CD4-positive, CD25-positive, alpha-beta regulatory T cell (primary cell): Measurements from ENCODE around the gene SF3B6. TPM values are rescaled to one million over a fixed set of nuclear protein-coding genes. Genes with fewer than 3 reads are reported as not detected.
"Not testable (repeated sequence)": the region's sequence is repeated elsewhere in the genome, so short reads cannot be mapped to it uniquely, and the experiment has no call there.

ENCODE experiments used
- ATAC-seq, 2 donors: fragments of 150-1000 bp; cut with Tn5 transposase; one replicate each; pipeline ENCODE4 v1.10.0; 2021; ENCODE audit warnings: low read depth in 2 of 2, moderate number of reproducible peaks in 2 of 2, moderate library complexity in 1 of 2
- DNase-seq, 3 donors: peaks; one replicate each; pipeline versions ENCODE4 v3.0.0 to v3.0.0-alpha.2; 2012 to 2022; ENCODE audit warnings: mixed read lengths in 1 of 3
- H3K27ac ChIP-seq: one replicate; pipeline ENCODE4 v1.7.0; 2013; ENCODE audit warnings: mild to moderate bottlenecking, low read length; ENCODE audit not compliant: insufficient read depth, poor library complexity, severe bottlenecking
- H3K27me3 ChIP-seq: one replicate; pipeline ENCODE4 v1.7.0; 2013; ENCODE audit warnings: low read length; ENCODE audit not compliant: control insufficient read depth, insufficient read depth
- H3K36me3 ChIP-seq: one replicate; pipeline ENCODE4 v1.7.0; 2013; ENCODE audit warnings: mild to moderate bottlenecking, low read length, moderate library complexity; ENCODE audit not compliant: control insufficient read depth, insufficient read depth
- H3K4me1 ChIP-seq: 2 replicates; pipeline ENCODE4 v1.7.0; 2013; ENCODE audit warnings: mild to moderate bottlenecking, low read length; ENCODE audit not compliant: insufficient read depth, control insufficient read depth, poor library complexity, severe bottlenecking
- H3K4me3 ChIP-seq: one replicate; pipeline ENCODE4 v1.7.0; 2013; ENCODE audit warnings: low read depth, mild to moderate bottlenecking, low read length, moderate library complexity
- H3K9me3 ChIP-seq, 2 experiments: 1 replicate in 1 of 2; 2 replicates in 1 of 2; pipeline ENCODE4 v1.7.0; 2013; ENCODE audit warnings: low read length in 2 of 2, mild to moderate bottlenecking in 1 of 2, moderate library complexity in 1 of 2; ENCODE audit not compliant: control insufficient read depth in 2 of 2
- H3K27ac Mint-ChIP-seq, 3 donors: one replicate each; pipeline ENCODE4 v1.8.0; 2020 to 2022; ENCODE audit warnings: mild to moderate bottlenecking in 3 of 3, mixed read lengths in 3 of 3, moderate library complexity in 2 of 3
- H3K27me3 Mint-ChIP-seq: one replicate; pipeline ENCODE4 v1.8.0; 2022; ENCODE audit warnings: mild to moderate bottlenecking, mixed read lengths
- H3K36me3 Mint-ChIP-seq: one replicate; pipeline ENCODE4 v1.8.0; 2020; ENCODE audit warnings: mixed read lengths
- H3K4me1 Mint-ChIP-seq, 4 donors: one replicate each; pipeline ENCODE4 v1.8.0; 2020 to 2022; ENCODE audit warnings: mixed read lengths in 4 of 4, mild to moderate bottlenecking in 1 of 4
- H3K4me3 Mint-ChIP-seq, 4 donors: one replicate each; pipeline ENCODE4 v1.8.0; 2020 to 2022; ENCODE audit warnings: mild to moderate bottlenecking in 4 of 4, mixed read lengths in 4 of 4, moderate library complexity in 3 of 4
- H3K9me3 Mint-ChIP-seq, 7 donors: one replicate each; pipeline ENCODE4 v1.8.0; 2020 to 2022; ENCODE audit warnings: mixed read lengths in 7 of 7, mild to moderate bottlenecking in 3 of 7, moderate library complexity in 2 of 7
- polyA plus RNA-seq, 4 donors: library from polyadenylated mRNA; unstranded; fragments of 300-500 nt; fragmentation: Illumina TruSeq; gene quantifications; one replicate each; pipeline ENCODE4 v1.2.3, GENCODE V29; 2021
- total RNA-seq: library from RNA; stranded (reverse); gene quantifications from one replicate; pipeline ENCODE4 v1.2.3, GENCODE V29; 2022

Gene SF3B6
- total and polyA plus RNA-seq, 5 donors from 2014 or later = 62.3 to 255 (median 204) TPM

DNA sequence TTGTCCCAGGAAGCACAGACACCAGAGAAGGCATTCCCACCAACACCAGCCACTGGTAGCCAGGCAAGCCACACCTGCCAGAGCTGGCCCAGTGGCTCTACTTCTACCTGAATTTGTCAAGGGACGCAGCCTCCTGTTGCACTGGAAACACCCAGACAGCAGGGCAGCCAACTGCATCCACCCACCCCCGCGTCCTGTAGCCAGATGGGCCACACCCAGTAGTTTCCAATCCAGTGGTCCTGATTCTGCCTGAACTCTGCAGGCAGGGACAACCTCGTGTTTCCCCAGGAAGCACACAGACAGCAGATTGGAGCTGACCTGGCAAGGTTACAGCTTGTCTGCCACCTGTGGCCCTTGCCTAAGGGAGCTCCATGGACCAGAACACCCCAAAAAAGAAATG lies 28.8 kb upstream of the SF3B6 start:
- Histone ChIP-seq H3K9me3 (peaks cover 3 to 7% of the 10 kb centered on the region in 2 experiments), H3K36me3 (peaks cover 3% of the 10 kb centered on the region), H3K27ac (no peak overlapping the region), H3K4me3 (no peak overlapping the region), H3K4me1 (no peaks in the 10 kb centered on the region), H3K27me3 (no peaks in the 10 kb centered on the region)
- Mint-ChIP-seq H3K4me3 (no peak overlapping the region), H3K36me3 (peaks cover 30% of the 10 kb centered on the region), H3K9me3 (peaks cover 5 to 41% (median 13%) of the 10 kb centered on the region in 7 donors), H3K4me1 (peaks cover 0 to 4% (median 0%) of the 10 kb centered on the region in 4 donors), H3K27ac (no peak overlapping the region), H3K27me3 (peaks cover 4% of the 10 kb centered on the region)
- DNase-seq (no peak), ATAC-seq (no peak)

- Histone ChIP-seq H3K4me3 (no peak overlapping the region), H3K36me3 (peaks cover 3% of the 10 kb centered on the region), H3K27ac (no peak overlapping the region), H3K27me3 (no peaks in the 10 kb centered on the region), H3K9me3 (peaks cover 3 to 7% of the 10 kb centered on the region in 2 experiments), H3K4me1 (no peaks in the 10 kb centered on the region)
- H3K36me3 Mint-ChIP-seq = peaks cover 29% of the 10 kb centered on the region
- H3K9me3 Mint-ChIP-seq = peaks cover 7 to 41% (median 13%) of the 10 kb centered on the region in 7 donors
- ATAC-seq (no peak), DNase-seq (no peak)
- H3K27me3 Mint-ChIP-seq = peaks cover 4% of the 10 kb centered on the region
- no peak overlapping the region for H3K27ac Mint-ChIP-seq
- peaks cover 0 to 4% (median 0%) of the 10 kb centered on the region in 4 donors for H3K4me1 Mint-ChIP-seq
- H3K4me3 Mint-ChIP-seq = no peak overlapping the region
Measured at GRCh38 chr2:24104110-24104650, 28.1 kb upstream of the SF3B6 start.

- H3K9me3 ChIP-seq = peaks cover 3 to 7% of the 10 kb centered on the region in 2 experiments
- H3K4me3 Mint-ChIP-seq = no peak overlapping the region
- no peak overlapping the region for H3K27ac ChIP-seq
- peaks cover 23% of the 10 kb centered on the region for H3K36me3 Mint-ChIP-seq
- H3K36me3 ChIP-seq = peaks cover 3% of the 10 kb centered on the region
- peaks cover 4% of the 10 kb centered on the region for H3K27me3 Mint-ChIP-seq
- no peaks in the 10 kb centered on the region for H3K27me3 ChIP-seq
- H3K4me3 ChIP-seq = no peak overlapping the region
- H3K4me1 ChIP-seq = no peaks in the 10 kb centered on the region
- DNase-seq (no peak), ATAC-seq (no peak)
- no peak overlapping the region for H3K27ac Mint-ChIP-seq
- peaks cover 4 to 39% (median 12%) of the 10 kb centered on the region in 7 donors for H3K9me3 Mint-ChIP-seq
- H3K4me1 Mint-ChIP-seq = peaks cover 0 to 4% (median 0%) of the 10 kb centered on the region in 4 donors
Measured at GRCh38 chr2:24102677-24103076, 26.6 kb upstream of the SF3B6 start.

GRCh38 chr2:24101992-24102391 lies 25.9 kb upstream of the SF3B6 start:
- Mint-ChIP-seq H3K27ac (no peak overlapping the region), H3K4me1 (peaks cover 0 to 3% (median 0%) of the 10 kb centered on the region in 4 donors), H3K9me3 (peaks cover 3 to 32% (median 10%) of the 10 kb centered on the region in 7 donors), H3K27me3 (peaks cover 3% of the 10 kb centered on the region), H3K36me3 (peaks cover 21% of the 10 kb centered on the region), H3K4me3 (no peak overlapping the region)
- DNase-seq = no peak
- Histone ChIP-seq H3K27ac (no peak overlapping the region), H3K4me1 (no peaks in the 10 kb centered on the region), H3K27me3 (no peaks in the 10 kb centered on the region), H3K9me3 (peaks cover 3 to 7% of the 10 kb centered on the region in 2 experiments), H3K36me3 (peaks cover 3% of the 10 kb centered on the region), H3K4me3 (no peak overlapping the region)
- no peak for ATAC-seq

DNA sequence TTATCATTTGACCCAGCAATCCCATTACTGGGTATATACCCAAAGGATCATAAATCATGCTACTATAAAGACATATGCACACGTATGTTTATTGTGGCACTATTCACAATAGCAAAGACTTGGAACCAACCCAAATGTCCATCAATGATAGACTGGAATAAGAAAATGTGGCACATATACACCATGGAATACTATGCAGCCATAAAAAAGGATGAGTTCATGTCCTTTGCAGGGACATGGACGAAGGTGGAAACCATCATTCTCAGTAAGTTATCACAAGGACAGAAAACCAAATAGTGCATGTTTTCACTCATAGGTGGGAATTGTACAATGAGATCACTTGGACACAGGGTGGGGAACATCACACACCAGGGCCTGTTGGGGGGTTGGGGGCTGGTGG lies 24.6 kb upstream of the SF3B6 start:
- H3K27me3 Mint-ChIP-seq, H3K4me3 Mint-ChIP-seq, DNase-seq, H3K4me1 ChIP-seq, H3K27me3 ChIP-seq, H3K27ac ChIP-seq, H3K27ac Mint-ChIP-seq, H3K4me3 ChIP-seq, H3K4me1 Mint-ChIP-seq, H3K9me3 ChIP-seq, ATAC-seq, H3K36me3 ChIP-seq: not testable (repeated sequence)
- peaks cover 22% of the 10 kb centered on the region for H3K36me3 Mint-ChIP-seq
- H3K9me3 Mint-ChIP-seq = peaks cover 0 to 24% (median 5%) of the 10 kb centered on the region in 7 donors

DNA sequence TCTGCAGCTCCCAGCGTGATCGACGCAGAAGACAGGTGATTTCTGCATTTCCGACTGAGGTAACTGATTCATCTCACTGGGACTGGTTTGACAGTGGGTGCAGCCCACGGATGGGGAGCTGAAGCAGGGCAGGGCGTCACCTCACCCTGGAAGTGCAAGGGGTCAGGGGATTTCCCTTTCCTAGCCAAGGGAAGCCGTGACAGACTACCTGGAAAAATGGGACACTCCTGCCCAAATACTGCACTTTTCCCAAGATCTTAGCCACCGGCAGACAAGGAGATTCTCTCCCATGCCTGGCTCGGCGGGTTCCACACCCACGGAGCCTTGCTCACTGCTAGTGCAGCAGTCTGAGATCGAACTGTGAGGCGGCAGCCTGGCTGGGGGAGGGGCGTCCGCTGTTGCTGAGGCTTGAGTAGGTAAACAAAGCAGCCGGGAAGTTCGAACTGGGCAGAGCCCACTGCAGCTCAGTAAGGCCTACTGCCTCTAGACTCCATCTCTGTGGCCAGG lies 19.1 kb upstream of the SF3B6 start:
- ATAC-seq, H3K27ac Mint-ChIP-seq, DNase-seq, H3K4me1 ChIP-seq, H3K9me3 ChIP-seq, H3K4me1 Mint-ChIP-seq, H3K27me3 Mint-ChIP-seq, H3K4me3 ChIP-seq, H3K36me3 Mint-ChIP-seq, H3K27me3 ChIP-seq, H3K27ac ChIP-seq, H3K4me3 Mint-ChIP-seq, H3K36me3 ChIP-seq: not testable (repeated sequence)
- peaks cover 0 to 16% (median 1%) of the 10 kb centered on the region in 7 donors for H3K9me3 Mint-ChIP-seq

GRCh38 chr2:24093270-24093669 lies 17.1 kb upstream of the SF3B6 start:
- H3K9me3 ChIP-seq, H3K27ac ChIP-seq, H3K4me1 Mint-ChIP-seq, DNase-seq, H3K4me3 ChIP-seq, H3K27me3 Mint-ChIP-seq, ATAC-seq, H3K36me3 Mint-ChIP-seq, H3K36me3 ChIP-seq, H3K4me3 Mint-ChIP-seq, H3K27ac Mint-ChIP-seq, H3K27me3 ChIP-seq, H3K4me1 ChIP-seq, H3K9me3 Mint-ChIP-seq: not testable (repeated sequence)

DNA sequence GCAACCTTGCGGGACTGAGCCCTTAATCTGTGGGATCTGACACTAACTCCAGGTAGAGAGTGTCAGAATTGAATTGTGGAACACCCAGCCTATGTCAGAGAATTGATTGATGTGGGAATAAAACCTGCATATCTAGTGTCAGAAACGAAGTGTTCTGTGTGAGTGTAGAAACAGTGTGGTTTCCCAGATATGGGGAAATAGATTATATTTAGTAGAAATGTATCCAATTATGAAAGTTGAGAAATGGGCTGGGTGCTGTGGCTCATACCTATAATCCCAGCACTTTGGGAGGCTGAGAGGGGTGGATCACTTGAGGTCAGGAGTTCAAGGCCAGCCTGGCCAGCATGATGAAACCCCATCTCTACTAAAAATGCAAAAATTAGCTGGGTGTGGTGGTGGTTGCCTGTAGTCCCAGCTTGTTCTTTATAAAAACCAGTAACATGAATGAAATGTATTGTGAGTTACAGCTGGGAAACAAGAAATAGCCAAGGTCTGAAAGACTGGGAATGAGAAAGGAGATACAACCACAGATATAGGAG lies 12.8 kb upstream of the SF3B6 start:
- Histone ChIP-seq H3K36me3 (no peaks in the 10 kb centered on the region), H3K9me3 (no peaks in the 10 kb centered on the region), H3K4me3 (no peak overlapping the region), H3K4me1 (peaks cover 13% of the 10 kb centered on the region), H3K27me3 (no peaks in the 10 kb centered on the region), H3K27ac (no peak overlapping the region)
- H3K27me3 Mint-ChIP-seq = no peaks in the 10 kb centered on the region
- H3K36me3 Mint-ChIP-seq = peaks cover 8% of the 10 kb centered on the region
- H3K4me1 Mint-ChIP-seq = peaks cover 0 to 13% (median 9%) of the 10 kb centered on the region in 4 donors
- H3K27ac Mint-ChIP-seq = no peak overlapping the region
- H3K4me3 Mint-ChIP-seq = no peak overlapping the region
- ATAC-seq = no peak
- DNase-seq = no peak
- peaks cover 0 to 1% (median 0%) of the 10 kb centered on the region in 7 donors for H3K9me3 Mint-ChIP-seq
